Mesodermal cell (in vitro differentiated cells): ENCODE data around the gene ACTN1.

Experiments
- H3K27ac ChIP-seq: 2 replicates; pipeline ENCODE4 v1.7.0; 2013; ENCODE audit warnings: mild to moderate bottlenecking, low read depth, low read length, moderate library complexity; ENCODE audit not compliant: severe bottlenecking
- H3K36me3 ChIP-seq: 2 replicates; pipeline ENCODE4 v1.7.1; 2013; ENCODE audit warnings: mild to moderate bottlenecking, low read length, moderate library complexity; ENCODE audit not compliant: control insufficient read depth, insufficient read depth
- H3K4me1 ChIP-seq: one replicate; pipeline ENCODE4 v1.7.1; 2013; ENCODE audit warnings: mild to moderate bottlenecking, low read length; ENCODE audit not compliant: insufficient read depth, control insufficient read depth, poor library complexity, severe bottlenecking
- H3K4me3 ChIP-seq: 2 replicates; pipeline ENCODE4 v1.7.0; 2013; ENCODE audit warnings: low read length, control low read depth, mild to moderate bottlenecking; ENCODE audit not compliant: insufficient read depth, poor library complexity, severe bottlenecking; ENCODE audit errors: extremely low read depth
- H3K9me3 ChIP-seq: 2 replicates; pipeline ENCODE4 v1.7.1; 2013; ENCODE audit warnings: mild to moderate bottlenecking, low read length, moderate library complexity; ENCODE audit not compliant: control insufficient read depth
- WGBS, 2 experiments: methylation state at CpG; one replicate each; pipeline ENCODE4 v1.1.5; 2013; ENCODE audit warnings: missing lambda C conversion rate in 2 of 2; ENCODE audit not compliant: insufficient coverage in 2 of 2; 5-methylcytosine and 5-hydroxymethylcytosine counted together

The ACTN1 gene

GRCh38 chr14:68960123-68960522 is 19.0 kb downstream of the ACTN1 start:
- Histone ChIP-seq H3K4me1 (peaks cover 66% of the 10 kb centered on the region), H3K4me3 (no peak overlapping the region), H3K27ac (no peak overlapping the region), H3K36me3 (peaks cover 92% of the 10 kb centered on the region), H3K9me3 (no peaks in the 10 kb centered on the region)
- WGBS, 2 experiments: 97 to 100% methylated on average over 1 to 2 of the region's 3 CpGs

- H3K27ac ChIP-seq: peak overlapping the region; percentile 6
- H3K9me3 ChIP-seq: no peaks in the 10 kb centered on the region
- H3K4me1 ChIP-seq: peaks cover 61% of the 10 kb centered on the region
- WGBS, 2 experiments: 80 to 89% methylated on average over 3 to 4 of the region's 4 CpGs
- H3K36me3 ChIP-seq: peaks cover 87% of the 10 kb centered on the region
- no peak overlapping the region for H3K4me3 ChIP-seq
These were observed 20.1 kb downstream of the ACTN1 start for GRCh38 chr14:68959035-68959434.

DNA sequence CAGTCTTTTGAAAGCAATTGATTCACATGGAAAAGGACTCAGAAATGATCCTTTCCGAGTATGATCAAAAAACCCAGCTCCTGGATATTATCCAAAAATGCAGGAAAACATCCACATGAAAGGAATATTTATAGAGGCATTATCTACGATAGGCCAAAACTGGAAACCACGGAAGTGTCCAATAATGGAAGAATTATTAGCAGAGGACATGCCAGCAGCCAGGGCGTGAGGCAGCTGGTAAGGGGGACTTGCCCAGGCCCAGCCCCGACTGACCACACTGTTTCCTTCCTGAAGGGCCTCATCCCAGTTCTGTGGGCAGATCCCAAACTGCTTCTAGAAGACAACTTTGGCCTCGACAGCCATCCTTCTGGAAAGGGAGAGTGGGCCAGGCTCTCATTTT is 20.5 kb downstream of the ACTN1 start:
- H3K27ac ChIP-seq: peak overlapping the region; percentile 13
- H3K9me3 ChIP-seq: no peaks in the 10 kb centered on the region
- H3K36me3 ChIP-seq: peaks cover 84% of the 10 kb centered on the region
- no peak overlapping the region for H3K4me3 ChIP-seq
- 97 to 100% methylated on average over 5 of the region's 6 CpGs for WGBS, 2 experiments
- peaks cover 64% of the 10 kb centered on the region for H3K4me1 ChIP-seq

- H3K9me3 ChIP-seq: no peaks in the 10 kb centered on the region
- peaks cover 64% of the 10 kb centered on the region for H3K4me1 ChIP-seq
- no peak overlapping the region for H3K27ac ChIP-seq
- H3K4me3 ChIP-seq: no peak overlapping the region
- peaks cover 84% of the 10 kb centered on the region for H3K36me3 ChIP-seq
- WGBS, 2 experiments: 95 to 97% methylated on average over 4 to 9 of the region's 12 CpGs
These were observed 21.3 kb downstream of the ACTN1 start for GRCh38 chr14:68957775-68958174.

DNA sequence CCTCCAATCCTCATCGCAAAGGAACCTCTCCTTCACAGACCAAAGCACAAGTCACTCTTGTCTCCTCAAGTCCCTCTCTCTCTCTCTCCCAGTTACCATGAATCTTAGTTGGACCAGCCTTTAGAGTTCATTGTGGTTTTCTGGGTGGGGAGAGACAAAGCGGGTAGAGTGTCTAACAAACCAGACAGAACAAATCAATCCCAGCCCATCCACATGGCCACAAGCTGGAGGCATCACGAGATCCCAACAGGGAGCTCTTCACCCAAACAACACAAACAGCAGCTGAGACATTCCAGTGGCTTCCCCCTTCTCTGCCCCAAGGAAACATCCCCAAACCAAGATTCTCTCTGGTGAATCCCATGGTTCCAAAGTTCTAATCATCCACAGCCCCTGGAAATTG is 22.4 kb downstream of the ACTN1 start:
- Histone ChIP-seq H3K36me3 (peaks cover 88% of the 10 kb centered on the region), H3K9me3 (no peaks in the 10 kb centered on the region), H3K27ac (peak overlapping the region; percentile 57), H3K4me1 (peaks cover 64% of the 10 kb centered on the region), H3K4me3 (no peak overlapping the region)
- 100% methylated on average over 2 of the region's 3 CpGs; no CpG with 5 or more reads in 1 of the 2 experiments for WGBS, 2 experiments

DNA sequence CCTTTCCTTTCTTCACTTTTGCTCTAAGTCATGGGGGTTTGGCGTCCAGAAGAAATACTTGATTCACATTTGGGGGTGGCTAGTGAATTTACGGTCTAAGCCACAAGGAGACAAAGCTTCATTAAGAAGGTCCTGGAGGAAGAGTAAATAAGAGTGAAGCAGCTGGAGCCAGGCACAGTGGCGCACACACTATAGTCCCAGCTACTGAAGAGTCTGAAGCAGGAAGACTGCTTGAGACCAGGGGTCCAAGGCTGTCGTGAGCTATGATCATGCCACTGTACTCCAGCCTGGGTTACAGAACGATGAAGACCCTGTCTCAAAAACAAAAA is 23.3 kb downstream of the ACTN1 start:
- Histone ChIP-seq H3K9me3 (no peaks in the 10 kb centered on the region), H3K4me3 (no peak overlapping the region), H3K36me3 (peaks cover 91% of the 10 kb centered on the region), H3K4me1 (peaks cover 73% of the 10 kb centered on the region), H3K27ac (peak overlapping the region; percentile 16)
- 85 to 100% methylated on average over 3 to 5 of the region's 5 CpGs for WGBS, 2 experiments

- Histone ChIP-seq H3K4me1 (peaks cover 75% of the 10 kb centered on the region), H3K4me3 (no peak overlapping the region), H3K9me3 (no peaks in the 10 kb centered on the region), H3K27ac (peak overlapping the region; percentile 16), H3K36me3 (peaks cover 88% of the 10 kb centered on the region)
- 90 to 98% methylated on average over 9 to 10 of the region's 10 CpGs for WGBS, 2 experiments
These were observed 23.8 kb downstream of the ACTN1 start for GRCh38 chr14:68955164-68955850.

DNA sequence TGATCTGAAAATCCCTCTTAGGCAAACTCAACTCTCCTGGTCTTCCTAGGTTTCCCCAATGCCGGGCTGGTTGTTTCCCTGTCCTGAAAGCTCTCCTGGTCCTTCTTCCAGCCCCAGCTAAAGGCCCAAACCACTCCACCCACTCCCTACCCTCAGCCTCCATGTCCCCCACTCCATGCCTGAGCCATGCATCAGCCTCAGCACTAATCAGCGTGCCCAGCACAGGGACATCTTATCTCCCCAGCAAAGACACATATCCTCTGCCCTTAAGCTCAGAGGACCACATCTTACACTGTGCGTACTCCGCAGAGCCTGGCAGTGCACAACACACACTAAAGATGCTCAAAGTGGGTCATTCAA is 25.9 kb downstream of the ACTN1 start:
- peaks cover 75% of the 10 kb centered on the region for H3K36me3 ChIP-seq
- H3K27ac ChIP-seq: peak overlapping the region; percentile 82
- H3K4me1 ChIP-seq: peaks cover 82% of the 10 kb centered on the region
- WGBS, 2 experiments: 88 to 98% methylated on average over 4 of the region's 4 CpGs
- no peak overlapping the region for H3K4me3 ChIP-seq
- no peaks in the 10 kb centered on the region for H3K9me3 ChIP-seq

GRCh38 chr14:68952531-68953195 is 26.4 kb downstream of the ACTN1 start:
- Histone ChIP-seq H3K36me3 (peaks cover 75% of the 10 kb centered on the region), H3K9me3 (no peaks in the 10 kb centered on the region), H3K4me1 (peaks cover 85% of the 10 kb centered on the region), H3K4me3 (no peak overlapping the region), H3K27ac (peak overlapping the region; percentile 82)
- WGBS, 2 experiments: 82% methylated on average over 6 to 9 of the region's 12 CpGs

DNA sequence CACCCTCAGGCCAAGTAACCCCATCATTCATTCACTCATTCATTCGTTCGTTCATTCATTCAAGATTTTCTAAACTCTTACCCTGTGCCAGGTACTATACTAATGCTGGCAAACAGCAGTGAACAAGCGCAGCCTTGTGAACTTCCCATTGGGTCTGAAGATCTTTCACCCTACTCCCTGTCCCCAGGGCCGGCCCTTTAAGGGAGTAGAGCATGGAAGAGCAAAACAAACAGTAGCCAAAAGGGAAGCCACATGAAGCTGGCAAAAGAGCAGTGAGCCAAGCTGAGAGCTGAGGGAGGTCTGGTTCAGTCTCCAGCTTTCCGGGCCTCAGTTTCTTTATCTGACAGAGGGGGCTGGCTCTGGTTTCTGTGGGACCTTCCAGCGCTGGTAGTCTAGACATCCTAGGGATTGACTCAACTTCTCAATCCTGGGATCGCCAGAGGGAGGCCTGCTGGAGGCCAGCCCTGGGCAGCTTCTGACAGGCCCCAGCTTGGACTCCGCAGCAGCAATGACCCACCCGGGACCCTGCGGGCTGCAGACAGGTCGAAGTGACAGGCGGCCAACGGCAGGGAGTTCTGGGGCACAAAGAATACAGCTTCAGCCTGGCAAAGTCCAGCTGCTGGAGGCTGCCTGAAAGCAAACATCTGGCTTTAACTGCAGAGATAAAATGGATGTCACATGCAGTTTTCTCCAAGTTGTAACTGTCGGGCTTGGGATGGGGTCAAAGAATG is 27.1 kb downstream of the ACTN1 start:
- peaks cover 85% of the 10 kb centered on the region for H3K4me1 ChIP-seq
- no peaks in the 10 kb centered on the region for H3K9me3 ChIP-seq
- H3K4me3 ChIP-seq: no peak overlapping the region
- H3K36me3 ChIP-seq: peaks cover 75% of the 10 kb centered on the region
- H3K27ac ChIP-seq: peak overlapping the region; percentile 82
- WGBS, 2 experiments: 93 to 95% methylated on average over 13 of the region's 14 CpGs
